Measurements from ENCODE around the gene CEP85L. TPM values are rescaled to one million over a fixed set of nuclear protein-coding genes. Genes with fewer than 3 reads are reported as not detected.

Gene CEP85L
- total and polyA plus RNA-seq, 2 of the 4 experiments (the other 2 are of a cell fraction), result 2.3 to 25.6 TPM

DNA sequence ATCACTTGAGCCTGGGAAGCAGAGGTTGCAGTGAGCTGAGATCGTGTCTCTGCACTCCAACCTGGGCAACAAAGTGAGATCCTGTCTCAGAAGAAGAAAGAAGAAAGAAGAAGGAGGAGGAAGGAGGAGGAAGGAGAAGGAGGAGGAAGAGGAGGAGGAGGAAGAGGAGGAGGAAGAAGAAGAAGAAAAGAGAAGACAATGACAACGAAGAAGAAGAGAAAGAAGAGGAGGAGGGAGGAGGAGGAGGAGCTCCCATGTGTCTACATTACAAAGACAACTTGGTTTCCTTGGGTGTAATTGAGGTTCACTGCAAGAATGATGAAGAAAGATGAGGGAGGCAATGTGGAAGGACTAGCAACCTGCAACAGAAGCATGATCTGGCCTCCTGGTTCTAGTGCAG lies 21.3 kb upstream of the CEP85L start:
- ChIA-PET CTCF (interaction anchor here (0.7 kb wide), 1 partner anchor 11 kb away, joined by 4 read pairs; no protein-coding TSS in a partner anchor), POLR2A (ENCODE audit: unreplicated experiment) (no interaction called here)
- no peak overlapping the region for H3K4me3 ChIP-seq (ENCODE audit: insufficient read depth, low read depth, low read length)
- no peak overlapping the region for H3K56ac ChIP-seq (ENCODE audit: extremely low read depth, insufficient read depth, low read length)
- BruUV-seq (replicated peaks), result no TSS peak
- H3K27ac ChIP-seq (ENCODE audit: insufficient read depth, low read length), result no peak overlapping the region
- dilution Hi-C loops (cut with HindIII; ENCODE audit: low sequenced_read_pairs, unreplicated experiment) (no loop called here), in situ Hi-C loops (cut with MboI; ENCODE audit: low sequenced_read_pairs) (no loop called here), intact Hi-C loops (cut with micrococcal nuclease) (no loop called here)
- no peak overlapping the region for H4K5ac ChIP-seq (ENCODE audit: low read depth, low read length)
- H2AK9ac ChIP-seq (replicated peaks; ENCODE audit: low read depth, low read length, poor library complexity), result no peak overlapping the region
- no peak overlapping the region for H2BK20ac ChIP-seq (ENCODE audit: low read depth, low read length)
- ATAC-seq (ENCODE audit: low read depth) (no peak), DNase-seq (no peak)
- peaks cover 7% of the 10 kb centered on the region for H3K4me1 ChIP-seq (ENCODE audit: control insufficient read depth, insufficient read depth, low read length)
- H3K36me3 ChIP-seq (ENCODE audit: control insufficient read depth, insufficient read depth, low read length), result no peaks in the 10 kb centered on the region
- H3K4me2 ChIP-seq (ENCODE audit: low read depth, low read length), result no peak overlapping the region
- no peak overlapping the region for H2BK5ac ChIP-seq (ENCODE audit: low read depth, low read length, poor library complexity, severe bottlenecking)
- no peak overlapping the region for H3K14ac ChIP-seq (replicated peaks; ENCODE audit: low read depth, low read length)
- TF ChIP-seq CEBPB (IDR thresholded peaks at IDR 0.05; ENCODE audit: low read depth, low read length) (no peak), POLR2A (IDR thresholded peaks at IDR 0.05; ENCODE audit: low read depth, low read length) (no peak), RAD21 (IDR thresholded peaks at IDR 0.05; ENCODE audit: low read length) (no peak), MAZ (IDR thresholded peaks at IDR 0.05; ENCODE audit: borderline replicate concordance, low read depth, low read length) (no peak), RFX5 (IDR thresholded peaks at IDR 0.05; ENCODE audit: low read depth, low read length) (no peak), MAFK (IDR thresholded peaks at IDR 0.05; ENCODE audit: low read depth, low read length) (no peak), FOS (IDR thresholded peaks at IDR 0.05; ENCODE audit: low read depth, low read length) (no peak)
- TF ChIP-seq, protein P1, sequence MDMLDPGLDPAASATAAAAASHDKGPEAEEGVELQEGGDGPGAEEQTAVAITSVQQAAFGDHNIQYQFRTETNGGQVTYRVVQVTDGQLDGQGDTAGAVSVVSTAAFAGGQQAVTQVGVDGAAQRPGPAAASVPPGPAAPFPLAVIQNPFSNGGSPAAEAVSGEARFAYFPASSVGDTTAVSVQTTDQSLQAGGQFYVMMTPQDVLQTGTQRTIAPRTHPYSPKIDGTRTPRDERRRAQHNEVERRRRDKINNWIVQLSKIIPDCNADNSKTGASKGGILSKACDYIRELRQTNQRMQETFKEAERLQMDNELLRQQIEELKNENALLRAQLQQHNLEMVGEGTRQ (IDR thresholded peaks at IDR 0.05; ENCODE audit: low read depth, low read length), result no peak
- no peak overlapping the region for H4K91ac ChIP-seq (ENCODE audit: insufficient read depth, low read depth, low read length)
- 0 out of 2 replicates have a peak, but pooled peaks cover 3% of the 10 kb centered on the region for H4K20me1 ChIP-seq (ENCODE audit: insufficient read depth, low read length)
- H3K9me3 ChIP-seq (ENCODE audit: control insufficient read depth, insufficient read depth, low read length), result no peaks in the 10 kb centered on the region
- H3K79me1 ChIP-seq (ENCODE audit: low read depth in 1 of 2, low read length in 2 of 2), result no peaks in the 10 kb centered on the region; a peak in 1 of 4 replicates
- no peak overlapping the region for H3K4ac ChIP-seq (ENCODE audit: low read depth, low read length)
- no CpG with 5 or more reads among the region's 2 CpGs for WGBS, 2 experiments (ENCODE audit: extremely low coverage in 2 of 2, insufficient read length in 1 of 2)
- 0 out of 3 replicates have a peak overlapping the region, but pooled peaks have one; percentile 10 for H2BK15ac ChIP-seq (ENCODE audit: low read depth, low read length)
- no peak overlapping the region for H4K8ac ChIP-seq (ENCODE audit: low read depth in 2 of 2, low read length in 2 of 2)
- H3K27me3 ChIP-seq (ENCODE audit: control insufficient read depth, insufficient read depth, low read length), result no peaks in the 10 kb centered on the region
- no peak overlapping the region for H2AFZ ChIP-seq (replicated peaks; ENCODE audit: low read length, poor library complexity)
- no peak overlapping the region for H3K9ac ChIP-seq (ENCODE audit: low read depth, low read length)
- H3K23ac ChIP-seq (ENCODE audit: low read depth, low read length), result no peak overlapping the region
- H3K18ac ChIP-seq (ENCODE audit: low read depth, low read length), result no peak overlapping the region
- peaks cover 3% of the 10 kb centered on the region; the same call in 1 of the 2 replicates for H3K9me1 ChIP-seq (ENCODE audit: insufficient read depth, low read length)
- H2AK5ac ChIP-seq (ENCODE audit: low read depth, low read length), result no peak overlapping the region
- H2BK120ac ChIP-seq (ENCODE audit: low read depth, low read length), result no peak overlapping the region
